OCI-LY7 (cell line): ENCODE measurements around the gene PLA2G12A.

Experiments
- CTCF ChIP-seq: fragments of 200-600 bp; sonication (generic); conservative IDR thresholded peaks from 2 replicates; pipeline ENCODE4 v1.5.1; 2014; ENCODE audit warnings: mild to moderate bottlenecking, antibody characterized with exemption, low read length, moderate library complexity, mixed read lengths
- EZH2phosphoT487 ChIP-seq: fragments of 200-600 bp; sonication (generic); IDR thresholded peaks from 2 replicates; pipeline ENCODE4 v1.6.1; 2018; ENCODE audit warnings: low read depth, borderline replicate concordance, mild to moderate bottlenecking, mixed run types, antibody characterized with exemption, low read length, moderate library complexity, mixed read lengths

- no peak for TF ChIP-seq CTCF
- TF ChIP-seq EZH2phosphoT487, result no peak
These were observed 39.0 kb downstream of the PLA2G12A start for GRCh38 chr4:109690690-109691410.
